Endothelial cell of umbilical vein (primary cell): Measurements from ENCODE around the gene NTN5. TPM values are rescaled to one million over a fixed set of nuclear protein-coding genes. Genes with fewer than 3 reads are reported as not detected.

ENCODE experiments used
- BruUV-seq: library from RNA; stranded (reverse); fragments of 400-500 nt; replicated peaks from 2 replicates; lab custom pipeline; 2021; lab: Mats Ljungman, UMichigan
- CTCF ChIA-PET: fragments of 300-600, 350-600 bp; sonication (Branson Sonifier 250); formaldehyde crosslinking; loops from one replicate; lab custom pipeline; 2021; ENCODE audit warnings: antibody characterized with exemption, inconsistent platforms; lab: Charles Lee
- POLR2A ChIA-PET: fragments of 300-600, 350-600 bp; sonication (Branson Sonifier 250); formaldehyde crosslinking; loops from one replicate; lab custom pipeline; 2021; ENCODE audit warnings: antibody characterized with exemption, inconsistent platforms; lab: Charles Lee
- DNase-seq: peaks from one replicate; pipeline ENCODE4 v3.0.0-alpha.2; 2011; ENCODE audit warnings: low read depth, low spot score
- FAIRE-seq: peaks from 2 replicates; lab custom pipeline; 2011; peaks lifted over from hg19 to GRCh38; lab: Jason Lieb, UNC
- H2AFZ ChIP-seq: 2 replicates; pipeline ENCODE4 v1.6.0; 2012; ENCODE audit warnings: low read depth, low read length, control low read depth, inconsistent platforms
- H3K27ac ChIP-seq: 2 replicates; pipeline ENCODE4 v1.5.1; 2011; ENCODE audit warnings: low read depth, mild to moderate bottlenecking, control low read depth, low read length, moderate library complexity; ENCODE audit not compliant: insufficient read depth
- H3K27me3 ChIP-seq, 2 experiments: 2 replicates each; pipeline versions ENCODE4 v1.6.0 to v1.6.1; 2011; ENCODE audit warnings: low read length in 2 of 2, mixed read lengths in 1 of 2; ENCODE audit not compliant: control insufficient read depth in 2 of 2, insufficient read depth in 2 of 2
- H3K36me3 ChIP-seq, 2 experiments: 2 replicates in 1 of 2; 3 replicates in 1 of 2; pipeline ENCODE4 v1.5.1; 2011; ENCODE audit warnings: low read length in 2 of 2, mild to moderate bottlenecking in 1 of 2, moderate library complexity in 1 of 2; ENCODE audit not compliant: control insufficient read depth in 2 of 2, insufficient read depth in 2 of 2; ENCODE audit errors: extremely low read depth in 1 of 2
- H3K4me1 ChIP-seq: 3 replicates; pipeline ENCODE4 v1.5.1; 2011; ENCODE audit warnings: mild to moderate bottlenecking, low read length; ENCODE audit not compliant: control insufficient read depth, insufficient read depth; ENCODE audit errors: extremely low read depth
- H3K4me2 ChIP-seq: 2 replicates; pipeline ENCODE4 v1.6.1; 2011; ENCODE audit warnings: low read length, control low read depth, mixed read lengths; ENCODE audit not compliant: insufficient read depth
- H3K4me3 ChIP-seq, 3 experiments: fragments of 200-600 bp in 1 of 3; sonication (generic), shearing (Covaris generic) in 1 of 3; replicated peaks in 1 of 3; 2 replicates each; pipeline ENCODE4 v1.5.1; 2011 to 2016; ENCODE audit warnings: control low read depth in 3 of 3, low read length in 3 of 3, mild to moderate bottlenecking in 2 of 3, inconsistent platforms in 1 of 3, low read depth in 1 of 3, moderate library complexity in 1 of 3; ENCODE audit not compliant: insufficient read depth in 1 of 3
- H3K79me2 ChIP-seq: 2 replicates; pipeline ENCODE4 v1.6.0; 2012; ENCODE audit warnings: low read length, inconsistent platforms; ENCODE audit not compliant: control insufficient read depth, insufficient read depth
- H3K9ac ChIP-seq: replicated peaks from 2 replicates; pipeline ENCODE3; 2011; ENCODE audit warnings: low read length, control low read depth; ENCODE audit not compliant: insufficient read depth; ENCODE audit errors: extremely low read depth
- H3K9me1 ChIP-seq: replicated peaks from 3 replicates; pipeline ENCODE4 v1.6.0; 2011; ENCODE audit warnings: mild to moderate bottlenecking, low read length; ENCODE audit not compliant: control insufficient read depth, insufficient read depth; ENCODE audit errors: extremely low read depth
- H3K9me3 ChIP-seq: replicated peaks from 2 replicates; pipeline ENCODE4 v1.5.1; 2012; ENCODE audit warnings: low read length, inconsistent platforms; ENCODE audit not compliant: control insufficient read depth, insufficient read depth
- H4K20me1 ChIP-seq: replicated peaks from 2 replicates; pipeline ENCODE3; 2011; ENCODE audit warnings: mild to moderate bottlenecking, low read length; ENCODE audit not compliant: control insufficient read depth, insufficient read depth; ENCODE audit errors: extremely low read depth
- EZH2 ChIP-seq: IDR thresholded peaks from 2 replicates; pipeline ENCODE4 v1.6.1; 2012; ENCODE audit warnings: borderline replicate concordance, low read depth, mild to moderate bottlenecking, moderate library complexity, low read length, inconsistent platforms; ENCODE audit not compliant: severe bottlenecking
- FOS ChIP-seq: IDR thresholded peaks from 2 replicates; pipeline ENCODE4 v1.6.1; 2011; ENCODE audit warnings: mild to moderate bottlenecking, low read length, moderate library complexity, borderline replicate concordance; ENCODE audit not compliant: insufficient read depth
- GATA2 ChIP-seq: IDR thresholded peaks from 2 replicates; pipeline ENCODE4 v1.7.0; 2011; ENCODE audit warnings: low read depth, mild to moderate bottlenecking, moderate library complexity, mixed read lengths, low read length; ENCODE audit not compliant: insufficient read length, insufficient read depth
- JUN ChIP-seq: IDR thresholded peaks from 2 replicates; pipeline ENCODE4 v1.6.1; 2011; ENCODE audit warnings: borderline replicate concordance, low read depth; ENCODE audit not compliant: insufficient read length, insufficient read depth
- MYC ChIP-seq: IDR thresholded peaks from one replicate; pipeline ENCODE4 v1.6.1; 2011; ENCODE audit warnings: mild to moderate bottlenecking, low read depth, low read length
- POLR2A ChIP-seq: IDR thresholded peaks from 2 replicates; pipeline ENCODE4 v1.6.1; 2012; ENCODE audit warnings: low read depth, mild to moderate bottlenecking, control low read depth, low read length
- POLR2AphosphoS5 ChIP-seq: IDR thresholded peaks from 2 replicates; pipeline ENCODE4 v1.6.1; 2012; ENCODE audit warnings: low read depth, mild to moderate bottlenecking, control low read depth, low read length, moderate library complexity; ENCODE audit not compliant: insufficient read depth
- dilution Hi-C: fragments of 300-500 bp; cut with MboI; formaldehyde crosslinking; loops from one replicate; pipeline ENCODE4 v1.15.0; 2019; ENCODE audit warnings: low sequenced_read_pairs; ENCODE audit not compliant: extremely low pct_ligation_motif_present
- intact Hi-C: fragments of 100-400 bp; cut with micrococcal nuclease; formaldehyde crosslinking; loops from one replicate; pipeline ENCODE4 v1.10.0; 2022
- polyA plus RNA-seq, 4 experiments: library from polyadenylated mRNA; depleted of rRNA in 3 of 4; stranded (reverse) in 3 of 4; unstranded in 1 of 4; fragments of >200 nt; gene quantifications; 2 replicates each; pipeline versions ENCODE4 v1.2.1 to v1.2.3, GENCODE V29; 2011 to 2012; ENCODE audit warnings: missing spikeins in 1 of 4
- total RNA-seq: library from RNA; stranded (reverse); gene quantifications from 2 replicates; pipeline ENCODE4 v1.2.3, GENCODE V29; 2021
- TF ChIP-seq, protein P1 (sequence below): IDR thresholded peaks from 2 replicates; pipeline ENCODE4 v1.6.1; 2011; ENCODE audit not compliant: insufficient read depth, insufficient read length
- TF ChIP-seq, protein P2 (sequence below), 2 donors: IDR thresholded peaks; 1 replicate in 1 of 2; 2 replicates in 1 of 2; pipeline ENCODE4 v1.5.1; 2011; ENCODE audit warnings: low read length in 2 of 2, mild to moderate bottlenecking in 2 of 2, moderate library complexity in 2 of 2, control low read depth in 1 of 2, inconsistent platforms in 1 of 2, low read depth in 1 of 2; ENCODE audit not compliant: insufficient read depth in 1 of 2; ENCODE audit errors: extremely low read depth in 1 of 2

Gene NTN5
- total and polyA plus RNA-seq, 2 donors (not counting 3 experiments of a cell fraction or from before 2014, with no cell fraction given) = 0.11 TPM; not detected in 1

DNA sequence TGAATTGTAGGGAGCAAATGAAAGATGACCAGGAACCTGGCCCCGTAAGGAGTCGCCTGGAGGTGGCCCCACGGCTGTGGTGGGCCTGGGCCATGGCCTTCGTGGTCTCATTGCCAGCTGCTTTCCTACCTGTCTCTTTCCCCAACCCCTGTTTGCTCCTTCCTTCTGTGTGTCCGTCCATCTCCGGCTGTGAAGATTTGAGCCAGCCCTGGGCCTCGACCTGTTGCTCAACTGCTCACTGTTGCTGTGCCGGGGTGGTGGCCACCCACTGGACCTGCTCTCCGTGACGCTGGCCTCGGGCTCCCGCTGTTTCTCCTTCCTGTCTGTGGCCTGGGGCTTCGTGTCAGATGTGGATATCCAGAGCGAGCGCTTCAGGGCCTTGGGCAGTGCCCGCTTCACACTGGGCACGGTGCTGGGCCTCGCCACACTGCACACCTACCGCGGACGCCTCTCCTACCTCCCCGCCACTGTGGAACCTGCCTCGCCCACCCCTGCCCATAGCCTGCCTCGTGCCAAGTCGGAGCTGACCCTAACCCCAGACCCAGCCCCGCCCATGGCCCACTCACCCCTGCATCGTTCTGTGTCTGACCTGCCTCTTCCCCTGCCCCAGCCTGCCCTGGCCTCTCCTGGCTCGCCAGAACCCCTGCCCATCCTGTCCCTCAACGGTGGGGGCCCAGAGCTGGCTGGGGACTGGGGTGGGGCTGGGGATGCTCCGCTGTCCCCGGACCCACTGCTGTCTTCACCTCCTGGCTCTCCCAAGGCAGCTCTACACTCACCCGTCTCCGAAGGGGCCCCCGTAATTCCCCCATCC is 44.1 kb downstream of the NTN5 start:
- Histone ChIP-seq H3K4me3 (no peak overlapping the region), H4K20me1 (no peaks in the 10 kb centered on the region), H3K36me3 (peaks cover 0 to 2% of the 10 kb centered on the region in 2 experiments), H2AFZ (no peak overlapping the region), H3K9me3 (no peaks in the 10 kb centered on the region), H3K4me2 (no peak overlapping the region), H3K4me1 (peaks cover 14% of the 10 kb centered on the region), H3K9me1 (no peaks in the 10 kb centered on the region), H3K27me3 (no peaks in the 10 kb centered on the region), H3K79me2 (no peaks in the 10 kb centered on the region), H3K9ac (no peak overlapping the region), H3K27ac (no peak overlapping the region)
- intact Hi-C loops (no loop called here), dilution Hi-C loops (no loop called here)
- FAIRE-seq (no peak), DNase-seq (no peak)
- no TSS peak for BruUV-seq
- ChIA-PET CTCF (interaction anchor here (0.9 to 1.0 kb wide), 3 partner anchors 44 to 123 kb away, joined by 3 read pairs; no protein-coding TSS in a partner anchor), POLR2A (interaction anchor here (2.0 kb wide), 1 partner anchor 9 kb away, joined by 10 read pairs; the partner anchor contains the start of genes RPL18 and SPHK2)
- no peak for TF ChIP-seq MYC
- no peak for TF ChIP-seq EZH2
- no peak for TF ChIP-seq JUN
- TF ChIP-seq FOS = no peak
- TF ChIP-seq, protein P1, sequence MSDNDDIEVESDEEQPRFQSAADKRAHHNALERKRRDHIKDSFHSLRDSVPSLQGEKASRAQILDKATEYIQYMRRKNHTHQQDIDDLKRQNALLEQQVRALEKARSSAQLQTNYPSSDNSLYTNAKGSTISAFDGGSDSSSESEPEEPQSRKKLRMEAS = no peak
- no peak for TF ChIP-seq POLR2AphosphoS5
- no peak for TF ChIP-seq POLR2A
- TF ChIP-seq, protein P2, sequence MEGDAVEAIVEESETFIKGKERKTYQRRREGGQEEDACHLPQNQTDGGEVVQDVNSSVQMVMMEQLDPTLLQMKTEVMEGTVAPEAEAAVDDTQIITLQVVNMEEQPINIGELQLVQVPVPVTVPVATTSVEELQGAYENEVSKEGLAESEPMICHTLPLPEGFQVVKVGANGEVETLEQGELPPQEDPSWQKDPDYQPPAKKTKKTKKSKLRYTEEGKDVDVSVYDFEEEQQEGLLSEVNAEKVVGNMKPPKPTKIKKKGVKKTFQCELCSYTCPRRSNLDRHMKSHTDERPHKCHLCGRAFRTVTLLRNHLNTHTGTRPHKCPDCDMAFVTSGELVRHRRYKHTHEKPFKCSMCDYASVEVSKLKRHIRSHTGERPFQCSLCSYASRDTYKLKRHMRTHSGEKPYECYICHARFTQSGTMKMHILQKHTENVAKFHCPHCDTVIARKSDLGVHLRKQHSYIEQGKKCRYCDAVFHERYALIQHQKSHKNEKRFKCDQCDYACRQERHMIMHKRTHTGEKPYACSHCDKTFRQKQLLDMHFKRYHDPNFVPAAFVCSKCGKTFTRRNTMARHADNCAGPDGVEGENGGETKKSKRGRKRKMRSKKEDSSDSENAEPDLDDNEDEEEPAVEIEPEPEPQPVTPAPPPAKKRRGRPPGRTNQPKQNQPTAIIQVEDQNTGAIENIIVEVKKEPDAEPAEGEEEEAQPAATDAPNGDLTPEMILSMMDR (IDR thresholded peaks at IDR 0.05; ENCODE audit: extremely low read depth in 1 of 2, insufficient read depth in 1 of 2, low read depth in 1 of 2, low read length in 2 of 2) = no peak
- no peak for TF ChIP-seq GATA2
